Breast epithelium (tissue), 3 donors: ENCODE measurements around the gene BCL2.
A peak's percentile ranks its signal among the peaks of the same experiment; 100 is the strongest.

ENCODE experiments used
- CTCF ChIP-seq, 3 donors: fragments of 450-650 bp; IDR thresholded peaks; one replicate each; pipeline ENCODE4 v1.5.1; 2016 to 2017; ENCODE audit warnings: antibody characterized with exemption in 3 of 3, mild to moderate bottlenecking in 3 of 3, moderate library complexity in 3 of 3
- POLR2A ChIP-seq: fragments of 450-650 bp; IDR thresholded peaks from one replicate; pipeline ENCODE4 v1.6.1; 2016; ENCODE audit warnings: antibody characterized with exemption, mild to moderate bottlenecking, moderate library complexity
- POLR2AphosphoS5 ChIP-seq, 3 donors: sonication (generic); formaldehyde crosslinking; IDR thresholded peaks; one replicate each; pipeline ENCODE4 v1.6.1; 2017; ENCODE audit warnings: antibody characterized with exemption in 3 of 3

GRCh38 chr18:63262369-63263335 is 56.9 kb downstream of the BCL2 start:
- TF ChIP-seq CTCF (IDR thresholded peaks at IDR 0.05) (peak in 1 of 3 donors; percentile 26), POLR2A (no peak), POLR2AphosphoS5 (IDR thresholded peaks at IDR 0.05) (peak in 1 of 3 donors; percentile 10)
